Measurements from ENCODE around the gene GHDC.

The GHDC gene

GRCh38 chr17:42160531-42160910 is 33.8 kb downstream of the GHDC start:
- Histone ChIP-seq H3K18ac (ENCODE audit: low read length) (no peak overlapping the region), H3K79me2 (ENCODE audit: control insufficient read depth, insufficient read depth, low read length) (no peaks in the 10 kb centered on the region), H3K23ac (ENCODE audit: low read length) (no peak overlapping the region), H3K27ac (ENCODE audit: low read depth, low read length) (no peak overlapping the region), H2AK5ac (ENCODE audit: low read length) (no peak overlapping the region), H2BK120ac (ENCODE audit: low read depth, low read length) (no peak overlapping the region), H2BK15ac (replicated peaks; ENCODE audit: low read depth) (no peak overlapping the region), H3K27me3 (ENCODE audit: insufficient read depth, low read length, poor library complexity) (no peaks in the 10 kb centered on the region), H3K9ac (ENCODE audit: low read length) (no peak overlapping the region), H4K8ac (ENCODE audit: low read depth, low read length) (no peak overlapping the region), H3K79me1 (ENCODE audit: low read length) (no peaks in the 10 kb centered on the region), H3K4me3 (ENCODE audit: low read length) (no peak overlapping the region), H2BK5ac (ENCODE audit: low read length) (no peak overlapping the region), H3K4me2 (ENCODE audit: low read length) (no peak overlapping the region), H3K4ac (ENCODE audit: low read depth, low read length) (no peak overlapping the region), H3K36me3 (ENCODE audit: control insufficient read depth, insufficient read depth, low read length) (no peaks in the 10 kb centered on the region), H4K5ac (ENCODE audit: low read length) (no peak overlapping the region), H3K56ac (ENCODE audit: low read length) (no peak overlapping the region), H3K4me1 (ENCODE audit: control insufficient read depth, low read depth, low read length) (peaks cover 2% of the 10 kb centered on the region)
- no peak for DNase-seq
- WGBS (ENCODE audit: extremely low coverage, insufficient coverage, low lambda C conversion rate): no CpG with 5 or more reads among the region's 7 CpGs

- Histone ChIP-seq H3K27me3 (ENCODE audit: insufficient read depth, low read length, poor library complexity) (no peaks in the 10 kb centered on the region), H3K79me1 (ENCODE audit: low read length) (no peaks in the 10 kb centered on the region), H2BK15ac (replicated peaks; ENCODE audit: low read depth) (no peak overlapping the region), H3K4me1 (ENCODE audit: control insufficient read depth, low read depth, low read length) (peaks cover 2% of the 10 kb centered on the region), H2AK5ac (ENCODE audit: low read length) (no peak overlapping the region), H3K27ac (ENCODE audit: low read depth, low read length) (no peak overlapping the region), H3K23ac (ENCODE audit: low read length) (no peak overlapping the region), H3K36me3 (ENCODE audit: control insufficient read depth, insufficient read depth, low read length) (no peaks in the 10 kb centered on the region), H4K8ac (ENCODE audit: low read depth, low read length) (no peak overlapping the region), H3K4me3 (ENCODE audit: low read length) (no peak overlapping the region), H2BK5ac (ENCODE audit: low read length) (no peak overlapping the region), H4K5ac (ENCODE audit: low read length) (no peak overlapping the region), H3K56ac (ENCODE audit: low read length) (peak overlapping the region; percentile 34), H3K9ac (ENCODE audit: low read length) (no peak overlapping the region), H3K4ac (ENCODE audit: low read depth, low read length) (no peak overlapping the region), H3K79me2 (ENCODE audit: control insufficient read depth, insufficient read depth, low read length) (no peaks in the 10 kb centered on the region), H3K18ac (ENCODE audit: low read length) (no peak overlapping the region), H2BK120ac (ENCODE audit: low read depth, low read length) (no peak overlapping the region), H3K4me2 (ENCODE audit: low read length) (no peak overlapping the region)
- no peak for DNase-seq
- WGBS (ENCODE audit: extremely low coverage, insufficient coverage, low lambda C conversion rate): no CpG with 5 or more reads among the region's 14 CpGs
Observed at GRCh38 chr17:42159796-42160530, 34.3 kb downstream of the GHDC start.

- peak; percentile 84 for DNase-seq
- H3K27me3 ChIP-seq (ENCODE audit: insufficient read depth, low read length, poor library complexity): no peaks in the 10 kb centered on the region
- H3K18ac ChIP-seq (ENCODE audit: low read length): no peak overlapping the region
- H3K56ac ChIP-seq (ENCODE audit: low read length): peak overlapping the region; percentile 71
- H3K4me3 ChIP-seq (ENCODE audit: low read length): peak overlapping the region; percentile 48
- H3K23ac ChIP-seq (ENCODE audit: low read length): no peak overlapping the region
- H2BK5ac ChIP-seq (ENCODE audit: low read length): peak overlapping the region; percentile 8
- peak overlapping the region; percentile 86 for H3K4ac ChIP-seq (ENCODE audit: low read depth, low read length)
- H4K8ac ChIP-seq (ENCODE audit: low read depth, low read length): no peak overlapping the region
- H3K9ac ChIP-seq (ENCODE audit: low read length): peak overlapping the region; percentile 66
- no peak overlapping the region for H2AK5ac ChIP-seq (ENCODE audit: low read length)
- H4K5ac ChIP-seq (ENCODE audit: low read length): no peak overlapping the region
- peak overlapping the region; percentile 75 for H3K4me2 ChIP-seq (ENCODE audit: low read length)
- WGBS (ENCODE audit: extremely low coverage, insufficient coverage, low lambda C conversion rate): no CpG with 5 or more reads among the region's 17 CpGs
- H2BK15ac ChIP-seq (replicated peaks; ENCODE audit: low read depth): no peak overlapping the region
- H3K27ac ChIP-seq (ENCODE audit: low read depth, low read length): peak overlapping the region; percentile 23
- peaks cover 20% of the 10 kb centered on the region for H3K79me1 ChIP-seq (ENCODE audit: low read length)
- no peaks in the 10 kb centered on the region for H3K36me3 ChIP-seq (ENCODE audit: control insufficient read depth, insufficient read depth, low read length)
- H3K79me2 ChIP-seq (ENCODE audit: control insufficient read depth, insufficient read depth, low read length): peaks cover 27% of the 10 kb centered on the region
- no peak overlapping the region for H2BK120ac ChIP-seq (ENCODE audit: low read depth, low read length)
- H3K4me1 ChIP-seq (ENCODE audit: control insufficient read depth, low read depth, low read length): peaks cover 2% of the 10 kb centered on the region
Observed at GRCh38 chr17:42155614-42156045, 38.7 kb downstream of the GHDC start.

GRCh38 chr17:42153919-42154742 is 40.2 kb downstream of the GHDC start:
- Histone ChIP-seq H3K36me3 (ENCODE audit: control insufficient read depth, insufficient read depth, low read length) (no peaks in the 10 kb centered on the region), H4K8ac (ENCODE audit: low read depth, low read length) (no peak overlapping the region), H3K4me2 (ENCODE audit: low read length) (peak overlapping the region; percentile 82), H3K56ac (ENCODE audit: low read length) (peak overlapping the region; percentile 91), H3K9ac (ENCODE audit: low read length) (peak overlapping the region; percentile 91), H3K4me1 (ENCODE audit: control insufficient read depth, low read depth, low read length) (peaks cover 2% of the 10 kb centered on the region), H3K79me1 (ENCODE audit: low read length) (peaks cover 20% of the 10 kb centered on the region), H3K4me3 (ENCODE audit: low read length) (peak overlapping the region; percentile 91), H2AK5ac (ENCODE audit: low read length) (no peak overlapping the region), H3K27me3 (ENCODE audit: insufficient read depth, low read length, poor library complexity) (no peaks in the 10 kb centered on the region), H3K79me2 (ENCODE audit: control insufficient read depth, insufficient read depth, low read length) (peaks cover 27% of the 10 kb centered on the region), H2BK5ac (ENCODE audit: low read length) (no peak overlapping the region), H4K5ac (ENCODE audit: low read length) (no peak overlapping the region), H2BK120ac (ENCODE audit: low read depth, low read length) (no peak overlapping the region), H3K23ac (ENCODE audit: low read length) (peak overlapping the region; percentile 25), H3K18ac (ENCODE audit: low read length) (peak overlapping the region; percentile 64), H3K4ac (ENCODE audit: low read depth, low read length) (peak overlapping the region; percentile 48), H2BK15ac (replicated peaks; ENCODE audit: low read depth) (no peak overlapping the region), H3K27ac (ENCODE audit: low read depth, low read length) (no peak overlapping the region)
- DNase-seq: peak; percentile 51
- no CpG with 5 or more reads among the region's 15 CpGs for WGBS (ENCODE audit: extremely low coverage, insufficient coverage, low lambda C conversion rate)

GRCh38 chr17:42146911-42147607 is 47.2 kb downstream of the GHDC start:
- Histone ChIP-seq H3K56ac (ENCODE audit: low read length) (no peak overlapping the region), H2AK5ac (ENCODE audit: low read length) (no peak overlapping the region), H2BK120ac (ENCODE audit: low read depth, low read length) (no peak overlapping the region), H3K79me1 (ENCODE audit: low read length) (peaks cover 12% of the 10 kb centered on the region), H3K18ac (ENCODE audit: low read length) (no peak overlapping the region), H3K23ac (ENCODE audit: low read length) (no peak overlapping the region), H3K27ac (ENCODE audit: low read depth, low read length) (no peak overlapping the region), H3K79me2 (ENCODE audit: control insufficient read depth, insufficient read depth, low read length) (peaks cover 22% of the 10 kb centered on the region), H3K9ac (ENCODE audit: low read length) (no peak overlapping the region), H2BK15ac (replicated peaks; ENCODE audit: low read depth) (no peak overlapping the region), H3K36me3 (ENCODE audit: control insufficient read depth, insufficient read depth, low read length) (peaks cover 5% of the 10 kb centered on the region), H3K27me3 (ENCODE audit: insufficient read depth, low read length, poor library complexity) (no peaks in the 10 kb centered on the region), H4K8ac (ENCODE audit: low read depth, low read length) (no peak overlapping the region), H3K4ac (ENCODE audit: low read depth, low read length) (no peak overlapping the region), H3K4me1 (ENCODE audit: control insufficient read depth, low read depth, low read length) (no peaks in the 10 kb centered on the region), H4K5ac (ENCODE audit: low read length) (no peak overlapping the region), H3K4me2 (ENCODE audit: low read length) (no peak overlapping the region), H2BK5ac (ENCODE audit: low read length) (no peak overlapping the region), H3K4me3 (ENCODE audit: low read length) (no peak overlapping the region)
- no CpG with 5 or more reads among the region's 13 CpGs for WGBS (ENCODE audit: extremely low coverage, insufficient coverage, low lambda C conversion rate)
- DNase-seq: no peak

All from mesendoderm (in vitro differentiated cells).